Osteoblast (primary cell): ENCODE results near the gene LY6G6F. TPM values are rescaled to one million over a fixed set of nuclear protein-coding genes. Genes with fewer than 3 reads are reported as not detected.

Experiments used
- DNase-seq: peaks from one replicate; pipeline ENCODE4 v3.0.0; 2011; ENCODE audit warnings: low spot score, mixed read lengths; ENCODE audit not compliant: insufficient read length; ENCODE audit errors: missing footprints
- H2AFZ ChIP-seq: 2 replicates; pipeline ENCODE4 v1.6.0; 2011; ENCODE audit warnings: mild to moderate bottlenecking, low read length
- H3K27ac ChIP-seq: 2 replicates; pipeline ENCODE4 v1.5.1; 2011; ENCODE audit warnings: mild to moderate bottlenecking, low read depth, low read length, moderate library complexity
- H3K27me3 ChIP-seq: 2 replicates; pipeline ENCODE4 v1.6.0; 2012; ENCODE audit warnings: mild to moderate bottlenecking, control low read depth, inconsistent platforms, low read length, moderate library complexity; ENCODE audit not compliant: insufficient read depth
- H3K36me3 ChIP-seq: 2 replicates; pipeline ENCODE4 v1.5.1; 2011; ENCODE audit warnings: mild to moderate bottlenecking, low read length, control low read depth, moderate library complexity; ENCODE audit not compliant: insufficient read depth
- H3K4me1 ChIP-seq: 2 replicates; pipeline ENCODE4 v1.5.1; 2011; ENCODE audit warnings: mild to moderate bottlenecking, low read length, control low read depth, moderate library complexity; ENCODE audit not compliant: insufficient read depth
- H3K4me2 ChIP-seq: 2 replicates; pipeline ENCODE4 v1.6.0; 2011; ENCODE audit warnings: mild to moderate bottlenecking, low read length; ENCODE audit not compliant: insufficient read depth
- H3K4me3 ChIP-seq: fragments of 200-600 bp; sonication (generic); 3 replicates; pipeline ENCODE4 v1.5.1; 2012; ENCODE audit warnings: mild to moderate bottlenecking, low read length, inconsistent platforms; ENCODE audit not compliant: insufficient read depth
- H3K79me2 ChIP-seq: 2 replicates; pipeline ENCODE4 v1.6.0; 2012; ENCODE audit warnings: mild to moderate bottlenecking, low read length, control low read depth, inconsistent platforms; ENCODE audit not compliant: insufficient read depth
- H3K9me3 ChIP-seq: 2 replicates; pipeline ENCODE4 v1.5.1; 2011; ENCODE audit warnings: low read depth, low read length, control low read depth
- H4K20me1 ChIP-seq: 2 replicates; pipeline ENCODE4 v1.6.0; 2012; ENCODE audit warnings: mild to moderate bottlenecking, low read length, control low read depth; ENCODE audit not compliant: insufficient read depth
- CTCF ChIP-seq: IDR thresholded peaks from 2 replicates; pipeline ENCODE4 v1.5.1; 2011; ENCODE audit warnings: mild to moderate bottlenecking, low read depth, low read length, moderate library complexity; ENCODE audit errors: extremely low read depth
- total RNA-seq: library from RNA; depleted of rRNA; stranded (reverse); fragments of >200 nt; gene quantifications from 2 replicates; pipeline ENCODE4 v1.2.3, GENCODE V29; 2012

The LY6G6F gene
- total RNA-seq, 1 donor = not detected

GRCh38 chr6:31664790-31665500 is 41.7 kb upstream of the LY6G6F start, which contains the start of gene GPANK1:
TSS of gene GPANK1 (minus strand) at chr6:31664997. CDS start at chr6:31664478, 519 bp downstream.
- Histone ChIP-seq H3K9me3 (no peaks in the 10 kb centered on the region), H3K27ac (peak within 1 kb of the TSS; percentile 91), H3K36me3 (peaks cover 39% of the 10 kb centered on the region), H4K20me1 (peaks cover 14% of the 10 kb centered on the region), H3K79me2 (peaks cover 63% of the 10 kb centered on the region), H3K4me1 (peaks cover 37% of the 10 kb centered on the region), H3K4me3 (peak within 1 kb of the TSS; percentile 84), H3K4me2 (peak within 1 kb of the TSS; percentile 99), H2AFZ (peak within 1 kb of the TSS; percentile 92), H3K27me3 (no peaks in the 10 kb centered on the region)
- DNase-seq = peak; percentile 94
- TF ChIP-seq CTCF = no peak

GRCh38 chr6:31665501-31666336 is 40.9 kb upstream of the LY6G6F start, which contains the start of gene CSNK2B:
TSS of gene CSNK2B (plus strand) at chr6:31666080. CDS start at chr6:31666832, 752 bp downstream.
- TF ChIP-seq CTCF = no peak
- Histone ChIP-seq H3K27me3 (no peaks in the 10 kb centered on the region), H3K27ac (peak within 1 kb of the TSS; percentile 91), H2AFZ (peak within 1 kb of the TSS; percentile 92), H3K4me1 (peaks cover 31% of the 10 kb centered on the region), H3K79me2 (peaks cover 59% of the 10 kb centered on the region), H3K36me3 (peaks cover 47% of the 10 kb centered on the region), H3K9me3 (no peaks in the 10 kb centered on the region), H3K4me2 (peak within 1 kb of the TSS; percentile 99), H4K20me1 (peaks cover 11% of the 10 kb centered on the region), H3K4me3 (peak within 1 kb of the TSS; percentile 84)
- peak; percentile 99 for DNase-seq

- peaks cover 54% of the 10 kb centered on the region for H3K36me3 ChIP-seq
- peak overlapping the region; percentile 84 for H3K4me3 ChIP-seq
- H3K4me1 ChIP-seq = peaks cover 26% of the 10 kb centered on the region
- no peak for DNase-seq
- H2AFZ ChIP-seq = peak overlapping the region; percentile 61
- H4K20me1 ChIP-seq = peaks cover 11% of the 10 kb centered on the region
- no peaks in the 10 kb centered on the region for H3K9me3 ChIP-seq
- H3K27me3 ChIP-seq = no peaks in the 10 kb centered on the region
- peak overlapping the region; percentile 80 for H3K27ac ChIP-seq
- TF ChIP-seq CTCF = no peak
- peak overlapping the region; percentile 93 for H3K4me2 ChIP-seq
- H3K79me2 ChIP-seq = peaks cover 59% of the 10 kb centered on the region
Measured at GRCh38 chr6:31666337-31666965, 40.2 kb upstream of the LY6G6F start.
